IMR-90 (cell line): ENCODE data around the gene DNAI7. TPM values are rescaled to one million over a fixed set of nuclear protein-coding genes. Genes with fewer than 3 reads are reported as not detected.

Experiments
- ATAC-seq: fragments of 200-7000 bp; cut with Tn5 transposase; 2 replicates; pipeline ENCODE4 v1.9.1; 2020; ENCODE audit warnings: low read depth, mild to moderate bottlenecking, moderate library complexity
- BruUV-seq: library from RNA; stranded (reverse); fragments of 400-500 nt; replicated peaks from 2 replicates; lab custom pipeline; 2021; lab: Mats Ljungman, UMichigan
- CTCF ChIA-PET: fragments of 300-600 bp; formaldehyde crosslinking; extraction: SDS; loops from one replicate; lab custom pipeline; 2021; ENCODE audit warnings: antibody characterized with exemption; lab: Yijun Ruan, JAX
- POLR2A ChIA-PET: fragments of 300-600 bp; sonication (Branson Sonifier 250); formaldehyde crosslinking; loops from one replicate; lab custom pipeline; 2022; ENCODE audit warnings: antibody characterized with exemption; ENCODE audit not compliant: unreplicated experiment; lab: Charles Lee
- DNase-seq: peaks from one replicate; pipeline ENCODE4 v3.0.0; 2013
- H2AFZ ChIP-seq: replicated peaks from 2 replicates; pipeline ENCODE3; 2013; ENCODE audit warnings: low read length, mild to moderate bottlenecking; ENCODE audit not compliant: poor library complexity
- H2AK5ac ChIP-seq: 2 replicates; pipeline ENCODE4 v1.6.1; 2013; ENCODE audit warnings: low read depth, low read length, inconsistent platforms
- H2AK9ac ChIP-seq: replicated peaks from 2 replicates; pipeline ENCODE3; 2013; ENCODE audit warnings: mild to moderate bottlenecking, low read depth, low read length, moderate library complexity; ENCODE audit not compliant: poor library complexity
- H2BK120ac ChIP-seq: 2 replicates; pipeline ENCODE4 v1.6.1; 2013; ENCODE audit warnings: low read depth, low read length, inconsistent platforms
- H2BK15ac ChIP-seq: 3 replicates; pipeline ENCODE4 v1.6.1; 2013; ENCODE audit warnings: low read depth, low read length, inconsistent platforms
- H2BK20ac ChIP-seq: 2 replicates; pipeline ENCODE4 v1.6.1; 2013; ENCODE audit warnings: low read depth, mild to moderate bottlenecking, inconsistent platforms, low read length, moderate library complexity
- H2BK5ac ChIP-seq: 2 replicates; pipeline ENCODE4 v1.6.1; 2013; ENCODE audit warnings: mild to moderate bottlenecking, low read depth, low read length, inconsistent platforms; ENCODE audit not compliant: poor library complexity, severe bottlenecking
- H3K14ac ChIP-seq: replicated peaks from 2 replicates; pipeline ENCODE4 v1.6.1; 2013; ENCODE audit warnings: low read depth, low read length, inconsistent platforms
- H3K18ac ChIP-seq: 2 replicates; pipeline ENCODE4 v1.6.1; 2013; ENCODE audit warnings: low read depth, low read length, control low read depth
- H3K23ac ChIP-seq: 2 replicates; pipeline ENCODE4 v1.6.1; 2013; ENCODE audit warnings: low read depth, low read length, inconsistent platforms
- H3K27ac ChIP-seq: 2 replicates; pipeline ENCODE4 v1.5.1; 2013; ENCODE audit warnings: mild to moderate bottlenecking, control low read depth, low read length; ENCODE audit not compliant: insufficient read depth
- H3K27me3 ChIP-seq: 2 replicates; pipeline ENCODE4 v1.6.1; 2013; ENCODE audit warnings: low read length; ENCODE audit not compliant: control insufficient read depth, insufficient read depth
- H3K36me3 ChIP-seq: 2 replicates; pipeline ENCODE4 v1.6.1; 2013; ENCODE audit warnings: low read length, mixed read lengths; ENCODE audit not compliant: control insufficient read depth, insufficient read depth
- H3K4ac ChIP-seq: 2 replicates; pipeline ENCODE4 v1.6.1; 2013; ENCODE audit warnings: low read depth, low read length, inconsistent platforms
- H3K4me1 ChIP-seq: 2 replicates; pipeline ENCODE4 v1.6.1; 2013; ENCODE audit warnings: low read length, mixed read lengths; ENCODE audit not compliant: control insufficient read depth, insufficient read depth
- H3K4me2 ChIP-seq: 2 replicates; pipeline ENCODE4 v1.6.1; 2013; ENCODE audit warnings: low read depth, mild to moderate bottlenecking, control low read depth, low read length, moderate library complexity
- H3K4me3 ChIP-seq: 2 replicates; pipeline ENCODE4 v1.5.1; 2013; ENCODE audit warnings: low read depth, mild to moderate bottlenecking, control low read depth, low read length, moderate library complexity; ENCODE audit not compliant: insufficient read depth
- H3K56ac ChIP-seq: 2 replicates; pipeline ENCODE4 v1.6.1; 2013; ENCODE audit warnings: low read length, inconsistent platforms; ENCODE audit not compliant: insufficient read depth; ENCODE audit errors: extremely low read depth
- H3K79me1 ChIP-seq, 2 experiments: 2 replicates each; pipeline ENCODE4 v1.6.1; 2013; ENCODE audit warnings: low read length in 2 of 2, inconsistent platforms in 1 of 2, low read depth in 1 of 2
- H3K9ac ChIP-seq: 2 replicates; pipeline ENCODE4 v1.6.1; 2013; ENCODE audit warnings: low read depth, low read length, control low read depth
- H3K9me1 ChIP-seq: 2 replicates; pipeline ENCODE4 v1.6.1; 2013; ENCODE audit warnings: low read length, inconsistent platforms; ENCODE audit not compliant: insufficient read depth
- H3K9me3 ChIP-seq: 2 replicates; pipeline ENCODE4 v1.6.1; 2013; ENCODE audit warnings: low read length; ENCODE audit not compliant: control insufficient read depth, insufficient read depth
- H4K20me1 ChIP-seq: 2 replicates; pipeline ENCODE4 v1.6.1; 2013; ENCODE audit warnings: low read length, inconsistent platforms; ENCODE audit not compliant: insufficient read depth
- H4K5ac ChIP-seq: 2 replicates; pipeline ENCODE4 v1.6.1; 2013; ENCODE audit warnings: mild to moderate bottlenecking, low read depth, low read length, control low read depth
- H4K8ac ChIP-seq, 2 experiments: 2 replicates each; pipeline ENCODE4 v1.6.1; 2013; ENCODE audit warnings: low read depth in 2 of 2, low read length in 2 of 2, control low read depth in 1 of 2, inconsistent platforms in 1 of 2
- H4K91ac ChIP-seq: 2 replicates; pipeline ENCODE4 v1.6.1; 2013; ENCODE audit warnings: low read depth, low read length, inconsistent platforms; ENCODE audit not compliant: insufficient read depth
- BHLHE40 ChIP-seq: fragments of 150-350 bp; IDR thresholded peaks from 2 replicates; pipeline ENCODE4 v1.6.1; 2016; ENCODE audit warnings: mild to moderate bottlenecking, low read depth, low read length
- CEBPB ChIP-seq: IDR thresholded peaks from 2 replicates; pipeline ENCODE4 v1.6.1; 2012; ENCODE audit warnings: low read depth, low read length, improper control_type of control experiment
- CHD1 ChIP-seq: IDR thresholded peaks from 2 replicates; pipeline ENCODE4 v1.6.1; 2012; ENCODE audit warnings: low read depth, low read length, improper control_type of control experiment
- FOS ChIP-seq: fragments of 150-350 bp; IDR thresholded peaks from 2 replicates; pipeline ENCODE4 v1.6.1; 2016; ENCODE audit warnings: low read depth, low read length
- MAFK ChIP-seq: IDR thresholded peaks from 2 replicates; pipeline ENCODE4 v1.6.1; 2012; ENCODE audit warnings: low read depth, low read length, improper control_type of control experiment
- MAZ ChIP-seq: IDR thresholded peaks from 2 replicates; pipeline ENCODE4 v1.6.1; 2012; ENCODE audit warnings: low read depth, mild to moderate bottlenecking, low read length, improper control_type of control experiment, moderate library complexity, borderline replicate concordance
- NFE2L2 ChIP-seq: fragments of 150-350 bp; IDR thresholded peaks from 2 replicates; pipeline ENCODE4 v1.6.1; 2016; ENCODE audit warnings: low read depth, mild to moderate bottlenecking, low read length
- POLR2A ChIP-seq: IDR thresholded peaks from 2 replicates; pipeline ENCODE4 v1.6.1; 2012; ENCODE audit warnings: mild to moderate bottlenecking, low read depth, low read length
- RAD21 ChIP-seq: IDR thresholded peaks from 2 replicates; pipeline ENCODE4 v1.6.1; 2012; ENCODE audit warnings: low read length, improper control_type of control experiment
- RFX5 ChIP-seq: IDR thresholded peaks from 2 replicates; pipeline ENCODE4 v1.8.0; 2012; ENCODE audit warnings: low read depth, mild to moderate bottlenecking, low read length, moderate library complexity
- SMC3 ChIP-seq: fragments of 150-350 bp; IDR thresholded peaks from 2 replicates; pipeline ENCODE4 v1.6.1; 2016; ENCODE audit warnings: low read depth, mild to moderate bottlenecking, antibody characterized with exemption, low read length, moderate library complexity
- WGBS, 2 experiments: methylation state at CpG; one replicate each; pipeline versions ENCODE4 v1.1.5 to v1.1.7; 2013; ENCODE audit warnings: missing lambda C conversion rate in 2 of 2; ENCODE audit not compliant: insufficient read length in 1 of 2; ENCODE audit errors: extremely low coverage in 2 of 2; 5-methylcytosine and 5-hydroxymethylcytosine counted together
- dilution Hi-C: fragments of 300-500 bp; cut with HindIII; formaldehyde crosslinking; loops from one replicate; pipeline ENCODE4 v1.14.3; 2018; ENCODE audit warnings: low sequenced_read_pairs; ENCODE audit not compliant: unreplicated experiment
- in situ Hi-C: fragments of 300-500 bp; cut with MboI; formaldehyde crosslinking; loops from 3 replicates; pipeline ENCODE4 v1.14.3; 2019; ENCODE audit warnings: low sequenced_read_pairs, inconsistent platforms, mixed read lengths
- intact Hi-C: fragments of 100-400 bp; cut with micrococcal nuclease; formaldehyde crosslinking; loops from 2 replicates; pipeline ENCODE4 v1.10.0; 2022
- polyA plus RNA-seq, 3 experiments: library from polyadenylated mRNA; depleted of rRNA; stranded (reverse); fragments of >200 nt; gene quantifications; 2 replicates each; pipeline ENCODE4 v1.2.3, GENCODE V29; 2012; ENCODE audit warnings: low replicate concordance in 1 of 3
- total RNA-seq: library from RNA; depleted of rRNA; stranded (reverse); fragments of >200 nt; gene quantifications from 2 replicates; pipeline ENCODE4 v1.2.3, GENCODE V29; 2012
- TF ChIP-seq, protein P1 (sequence below): fragments of 150-350 bp; IDR thresholded peaks from 2 replicates; pipeline ENCODE4 v1.6.1; 2016; ENCODE audit warnings: low read depth, mild to moderate bottlenecking, low read length, moderate library complexity, borderline replicate concordance
- TF ChIP-seq, protein P2 (sequence below): conservative IDR thresholded peaks from 2 replicates; pipeline ENCODE4 v1.5.1; 2012; ENCODE audit warnings: mild to moderate bottlenecking, low read depth, low read length, improper control_type of control experiment

The DNAI7 gene
- total and polyA plus RNA-seq, 2 of the 4 experiments (the other 2 are of a cell fraction), result under 0.01 to 0.07 TPM

DNA sequence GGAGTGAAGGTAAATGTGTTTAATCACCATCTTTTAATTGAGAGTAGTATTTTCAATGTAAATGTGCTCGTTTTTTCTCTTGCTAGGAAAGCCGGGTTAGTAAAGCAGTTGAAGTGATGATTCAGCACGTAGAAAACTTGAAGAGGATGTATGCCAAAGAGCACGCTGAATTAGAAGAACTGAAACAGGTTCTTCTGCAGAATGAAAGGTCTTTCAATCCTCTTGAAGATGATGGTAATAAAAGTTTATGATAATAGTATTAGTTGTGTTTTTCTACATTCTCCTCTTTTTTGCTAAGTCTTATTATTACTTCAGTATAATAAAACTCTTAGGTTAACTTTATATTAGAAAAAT lies 93.9 kb downstream of the DNAI7 start:
- dilution Hi-C loops, result no loop called here
- 60% methylated on average over 1 of the region's 4 CpGs; no CpG with 5 or more reads in 1 of the 2 experiments for WGBS, 2 experiments

More for the DNA sequence above, 93.9 kb downstream of the DNAI7 start:
- no peak for ATAC-seq
- H2AK5ac ChIP-seq, result no peak overlapping the region
- no peak for TF ChIP-seq CHD1
- no peak for TF ChIP-seq BHLHE40
- TF ChIP-seq, protein P1, sequence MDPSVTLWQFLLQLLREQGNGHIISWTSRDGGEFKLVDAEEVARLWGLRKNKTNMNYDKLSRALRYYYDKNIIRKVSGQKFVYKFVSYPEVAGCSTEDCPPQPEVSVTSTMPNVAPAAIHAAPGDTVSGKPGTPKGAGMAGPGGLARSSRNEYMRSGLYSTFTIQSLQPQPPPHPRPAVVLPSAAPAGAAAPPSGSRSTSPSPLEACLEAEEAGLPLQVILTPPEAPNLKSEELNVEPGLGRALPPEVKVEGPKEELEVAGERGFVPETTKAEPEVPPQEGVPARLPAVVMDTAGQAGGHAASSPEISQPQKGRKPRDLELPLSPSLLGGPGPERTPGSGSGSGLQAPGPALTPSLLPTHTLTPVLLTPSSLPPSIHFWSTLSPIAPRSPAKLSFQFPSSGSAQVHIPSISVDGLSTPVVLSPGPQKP, result no peak
- no peak for TF ChIP-seq FOS
- TF ChIP-seq NFE2L2, result no peak
- TF ChIP-seq, protein P2, sequence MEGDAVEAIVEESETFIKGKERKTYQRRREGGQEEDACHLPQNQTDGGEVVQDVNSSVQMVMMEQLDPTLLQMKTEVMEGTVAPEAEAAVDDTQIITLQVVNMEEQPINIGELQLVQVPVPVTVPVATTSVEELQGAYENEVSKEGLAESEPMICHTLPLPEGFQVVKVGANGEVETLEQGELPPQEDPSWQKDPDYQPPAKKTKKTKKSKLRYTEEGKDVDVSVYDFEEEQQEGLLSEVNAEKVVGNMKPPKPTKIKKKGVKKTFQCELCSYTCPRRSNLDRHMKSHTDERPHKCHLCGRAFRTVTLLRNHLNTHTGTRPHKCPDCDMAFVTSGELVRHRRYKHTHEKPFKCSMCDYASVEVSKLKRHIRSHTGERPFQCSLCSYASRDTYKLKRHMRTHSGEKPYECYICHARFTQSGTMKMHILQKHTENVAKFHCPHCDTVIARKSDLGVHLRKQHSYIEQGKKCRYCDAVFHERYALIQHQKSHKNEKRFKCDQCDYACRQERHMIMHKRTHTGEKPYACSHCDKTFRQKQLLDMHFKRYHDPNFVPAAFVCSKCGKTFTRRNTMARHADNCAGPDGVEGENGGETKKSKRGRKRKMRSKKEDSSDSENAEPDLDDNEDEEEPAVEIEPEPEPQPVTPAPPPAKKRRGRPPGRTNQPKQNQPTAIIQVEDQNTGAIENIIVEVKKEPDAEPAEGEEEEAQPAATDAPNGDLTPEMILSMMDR, result no peak
- TF ChIP-seq RAD21, result no peak
- TF ChIP-seq CEBPB, result no peak
- no peak for TF ChIP-seq MAFK
- no peak for TF ChIP-seq SMC3
- TF ChIP-seq RFX5, result no peak
- TF ChIP-seq POLR2A, result no peak
- TF ChIP-seq MAZ, result no peak
- no peak overlapping the region for H4K91ac ChIP-seq
- H3K4me3 ChIP-seq, result no peak overlapping the region
- H3K9me3 ChIP-seq, result no peaks in the 10 kb centered on the region
- H3K23ac ChIP-seq, result no peak overlapping the region
- H2BK5ac ChIP-seq, result no peak overlapping the region
- H3K9me1 ChIP-seq, result no peaks in the 10 kb centered on the region
- BruUV-seq, result no TSS peak
- no peaks in the 10 kb centered on the region for H3K79me1 ChIP-seq
- H2BK120ac ChIP-seq, result no peak overlapping the region
- no peak overlapping the region for H4K5ac ChIP-seq
- intact Hi-C loops, result no loop called here
- no peak overlapping the region for H3K27ac ChIP-seq
- in situ Hi-C loops, result no loop called here
- H3K18ac ChIP-seq, result no peak overlapping the region
- no peaks in the 10 kb centered on the region for H3K36me3 ChIP-seq
- CTCF ChIA-PET, result no interaction called here
- H3K4ac ChIP-seq, result no peak overlapping the region
- no peak for DNase-seq
- POLR2A ChIA-PET, result no interaction called here
- no peak overlapping the region for H3K9ac ChIP-seq
- no peak overlapping the region for H4K8ac ChIP-seq
- H3K4me2 ChIP-seq, result no peak overlapping the region
- no peak overlapping the region for H3K56ac ChIP-seq
- H2BK15ac ChIP-seq, result no peak overlapping the region
- no peak overlapping the region for H2BK20ac ChIP-seq
- no peak overlapping the region for H2AFZ ChIP-seq
- H2AK9ac ChIP-seq, result no peak overlapping the region
- no peaks in the 10 kb centered on the region for H3K4me1 ChIP-seq
- no peak overlapping the region for H3K14ac ChIP-seq
- H3K27me3 ChIP-seq, result peaks cover 4% of the 10 kb centered on the region; the same call in 1 of the 2 replicates
- H4K20me1 ChIP-seq, result no peaks in the 10 kb centered on the region
